Measurements from ENCODE around the gene NACC2. TPM values are rescaled to one million over a fixed set of nuclear protein-coding genes. Genes with fewer than 3 reads are reported as not detected.

The NACC2 gene
- total RNA-seq, 4 donors from 2014 or later, result 10.4 to 21.6 (median 12.8) TPM

DNA sequence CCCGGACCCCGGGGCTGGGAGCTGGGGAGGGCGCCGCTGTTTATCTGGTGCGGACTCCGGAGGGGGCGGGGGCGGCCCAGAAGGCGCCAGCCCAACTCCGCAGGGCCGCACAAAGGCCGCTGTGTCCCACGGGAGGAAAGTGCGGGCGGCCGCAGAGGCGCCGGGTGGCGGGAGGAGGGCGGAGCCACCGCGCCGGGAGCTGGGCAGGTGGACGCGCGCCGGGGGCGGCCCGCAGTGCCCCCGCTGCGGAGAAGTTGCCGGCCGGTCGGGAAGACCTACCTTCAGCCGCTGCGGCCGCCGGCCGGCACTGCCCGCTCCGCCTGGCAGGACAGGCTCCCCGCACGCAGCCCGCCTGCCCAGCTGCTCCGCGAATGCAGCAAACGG is 43.6 kb downstream of the NACC2 start:
- H3K4me3 ChIP-seq, result peak overlapping the region; percentile 29 to 63 (median 48)
- H3K36me3 ChIP-seq, result peaks cover 0 to 37% (median 2%) of the 10 kb centered on the region in 3 donors
- 0% methylated on average over 2 of the region's 47 CpGs; no CpG with 5 or more reads in 1 of the 2 donors for WGBS, 2 donors
- DNase-seq, result no peak
- H3K4me1 ChIP-seq, result peaks cover 30 to 87% (median 34%) of the 10 kb centered on the region in 3 donors
- H3K27me3 ChIP-seq, result peaks cover 0 to 11% (median 0%) of the 10 kb centered on the region in 4 donors
- intact Hi-C loops (cut with DNase I), result no loop called here
- no peaks in the 10 kb centered on the region for H3K9me3 ChIP-seq
- peak overlapping the region; percentile 26 to 81 (median 56) for H3K27ac ChIP-seq
- TF ChIP-seq POLR2A (IDR thresholded peaks at IDR 0.05), result no peak
- TF ChIP-seq, protein P1, sequence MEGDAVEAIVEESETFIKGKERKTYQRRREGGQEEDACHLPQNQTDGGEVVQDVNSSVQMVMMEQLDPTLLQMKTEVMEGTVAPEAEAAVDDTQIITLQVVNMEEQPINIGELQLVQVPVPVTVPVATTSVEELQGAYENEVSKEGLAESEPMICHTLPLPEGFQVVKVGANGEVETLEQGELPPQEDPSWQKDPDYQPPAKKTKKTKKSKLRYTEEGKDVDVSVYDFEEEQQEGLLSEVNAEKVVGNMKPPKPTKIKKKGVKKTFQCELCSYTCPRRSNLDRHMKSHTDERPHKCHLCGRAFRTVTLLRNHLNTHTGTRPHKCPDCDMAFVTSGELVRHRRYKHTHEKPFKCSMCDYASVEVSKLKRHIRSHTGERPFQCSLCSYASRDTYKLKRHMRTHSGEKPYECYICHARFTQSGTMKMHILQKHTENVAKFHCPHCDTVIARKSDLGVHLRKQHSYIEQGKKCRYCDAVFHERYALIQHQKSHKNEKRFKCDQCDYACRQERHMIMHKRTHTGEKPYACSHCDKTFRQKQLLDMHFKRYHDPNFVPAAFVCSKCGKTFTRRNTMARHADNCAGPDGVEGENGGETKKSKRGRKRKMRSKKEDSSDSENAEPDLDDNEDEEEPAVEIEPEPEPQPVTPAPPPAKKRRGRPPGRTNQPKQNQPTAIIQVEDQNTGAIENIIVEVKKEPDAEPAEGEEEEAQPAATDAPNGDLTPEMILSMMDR (IDR thresholded peaks at IDR 0.05), result no peak

DNA sequence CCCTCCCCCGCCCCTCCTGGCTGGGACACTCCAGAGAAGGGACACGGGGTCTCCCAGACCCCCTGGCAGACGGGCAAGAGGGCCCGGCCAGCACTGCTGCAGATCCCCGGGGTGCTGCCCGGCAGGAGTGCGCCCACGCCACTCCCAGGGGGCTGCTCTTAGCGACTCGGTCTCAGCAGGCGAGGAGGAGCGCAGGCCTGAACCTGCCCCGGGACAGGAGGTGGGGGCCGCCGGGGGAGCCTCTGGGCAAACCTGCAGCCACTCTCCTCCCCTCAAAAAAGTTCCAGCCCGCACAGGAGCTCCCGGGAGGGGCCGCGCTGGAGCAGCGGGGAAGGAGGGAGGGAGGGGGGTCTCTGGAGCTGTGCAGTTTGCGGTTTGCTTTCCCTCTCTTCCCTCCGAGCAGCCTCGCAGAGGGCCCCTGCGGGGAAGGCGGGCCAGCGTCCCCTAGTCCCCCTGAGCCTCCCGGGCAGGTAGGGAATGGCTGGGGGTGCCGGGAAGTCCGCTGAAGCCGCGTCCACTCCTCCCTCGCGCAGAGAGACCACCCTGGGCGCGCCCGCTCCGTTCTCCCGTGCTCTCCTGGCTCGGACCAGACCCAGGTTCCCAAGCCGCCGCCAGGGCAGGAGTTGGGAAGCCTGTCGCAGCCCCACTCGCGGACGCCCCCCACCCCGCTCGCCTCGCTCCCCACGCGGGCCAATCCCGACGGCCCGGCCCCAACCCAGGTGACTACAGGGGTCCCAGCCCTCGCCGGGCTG is 44.2 kb downstream of the NACC2 start:
- H3K27ac ChIP-seq, result peak overlapping the region; percentile 26 to 81 (median 56)
- H3K27me3 ChIP-seq, result peaks cover 0 to 11% (median 0%) of the 10 kb centered on the region in 4 donors
- 0 to 9% methylated on average over 13 to 15 of the region's 55 CpGs for WGBS, 2 donors
- no peak for DNase-seq
- peak overlapping the region; percentile 29 to 63 (median 48) for H3K4me3 ChIP-seq
- peaks cover 0 to 43% (median 8%) of the 10 kb centered on the region in 3 donors for H3K36me3 ChIP-seq
- TF ChIP-seq, protein P1 (IDR thresholded peaks at IDR 0.05), result no peak
- no peak for TF ChIP-seq POLR2A (IDR thresholded peaks at IDR 0.05)
- H3K9me3 ChIP-seq, result no peaks in the 10 kb centered on the region
- peaks cover 30 to 87% (median 32%) of the 10 kb centered on the region in 3 donors for H3K4me1 ChIP-seq
- intact Hi-C loops (cut with DNase I), result no loop called here

DNA sequence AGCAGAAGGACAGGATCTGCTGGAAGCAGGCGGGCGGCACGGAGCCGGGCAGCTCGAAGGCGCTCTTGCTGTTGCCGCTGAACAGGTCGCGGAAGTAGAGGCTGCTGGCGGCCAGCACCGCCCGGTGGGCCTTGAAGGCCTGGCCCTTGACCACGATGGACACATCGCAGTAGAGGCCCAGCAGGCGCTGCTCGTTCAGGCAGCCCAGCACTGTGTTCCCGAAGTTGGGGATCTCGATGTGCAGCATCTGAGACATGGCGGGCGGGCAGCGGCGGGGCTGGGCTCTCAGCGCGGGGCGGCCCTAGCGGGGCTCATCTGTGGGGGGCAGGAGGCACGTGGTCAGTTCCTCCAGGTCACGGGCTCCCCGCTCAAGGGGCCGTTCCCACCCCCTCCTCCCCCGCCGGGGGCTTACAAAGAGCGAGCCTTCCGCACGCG is 44.8 kb downstream of the NACC2 start:
- Histone ChIP-seq H3K4me1 (peaks cover 29 to 87% (median 30%) of the 10 kb centered on the region in 3 donors), H3K36me3 (peaks cover 0 to 49% (median 10%) of the 10 kb centered on the region in 3 donors), H3K27ac (peak overlapping the region in 1 of 4 donors; percentile 80), H3K9me3 (no peaks in the 10 kb centered on the region), H3K4me3 (peak overlapping the region in 3 of 4 donors; percentile 42 to 63 (median 55)), H3K27me3 (peaks cover 0 to 11% (median 0%) of the 10 kb centered on the region in 4 donors)
- TF ChIP-seq, protein P1 (IDR thresholded peaks at IDR 0.05), result no peak
- TF ChIP-seq POLR2A (IDR thresholded peaks at IDR 0.05), result no peak
- WGBS, 2 donors, result 83% methylated on average over 5 of the region's 36 CpGs; no CpG with 5 or more reads in 1 of the 2 donors
- intact Hi-C loops (cut with DNase I), result no loop called here
- no peak for DNase-seq

DNA sequence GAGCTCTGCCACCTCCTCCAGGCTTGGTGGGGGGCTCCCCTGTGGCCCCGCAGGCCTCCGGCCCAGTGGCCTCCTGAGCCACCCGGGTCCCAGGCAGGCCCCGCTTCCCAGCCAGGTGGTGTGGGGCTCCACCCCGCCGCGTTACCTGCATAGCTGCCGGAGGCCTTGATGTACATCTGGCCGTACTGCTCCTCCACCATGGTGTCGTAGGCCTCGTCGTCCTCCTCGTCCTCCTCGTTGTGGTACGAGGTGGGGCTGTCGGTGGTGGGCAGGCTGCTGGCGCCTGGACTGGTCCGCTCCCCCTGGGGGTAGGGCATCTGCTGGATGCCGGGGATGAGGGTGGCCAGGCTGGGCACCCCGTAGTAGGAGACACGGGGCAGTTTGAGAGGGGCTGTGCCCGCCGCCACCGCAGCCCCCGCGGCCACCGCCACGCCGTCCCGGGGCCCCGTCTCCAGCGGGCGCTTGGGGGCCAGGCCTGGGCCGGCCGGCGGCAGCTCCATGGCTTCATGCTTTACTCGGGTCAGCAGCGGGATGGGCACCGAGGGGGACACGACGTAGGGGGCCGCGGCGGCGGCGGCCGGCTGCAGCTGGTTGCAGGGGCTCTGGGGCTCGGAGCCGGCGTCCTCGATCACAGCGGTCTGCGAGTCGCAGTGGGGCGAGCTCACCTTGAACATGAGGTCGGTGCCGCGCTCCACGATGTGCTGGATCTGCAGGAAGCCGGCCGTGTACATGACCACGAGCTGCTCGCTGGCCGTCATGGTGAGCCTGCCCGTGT is 45.4 kb downstream of the NACC2 start:
- peaks cover 0 to 53% (median 10%) of the 10 kb centered on the region in 3 donors for H3K36me3 ChIP-seq
- no peaks in the 10 kb centered on the region for H3K9me3 ChIP-seq
- no peak overlapping the region for H3K4me3 ChIP-seq
- peaks cover 29 to 83% (median 30%) of the 10 kb centered on the region in 3 donors for H3K4me1 ChIP-seq
- DNase-seq, result no peak
- H3K27ac ChIP-seq, result no peak overlapping the region
- TF ChIP-seq POLR2A (IDR thresholded peaks at IDR 0.05), result no peak
- TF ChIP-seq, protein P1 (IDR thresholded peaks at IDR 0.05), result no peak
- no CpG with 5 or more reads among the region's 65 CpGs for whole genome bisulfite sequencing, 2 donors
- H3K27me3 ChIP-seq, result peaks cover 0 to 11% (median 0%) of the 10 kb centered on the region in 4 donors
- intact Hi-C loops (cut with DNase I), result no loop called here
